ENCODE measurements around the gene AFF1.
"Not testable (repeated sequence)": the region's sequence is repeated elsewhere in the genome, so short reads cannot be mapped to it uniquely, and the experiment has no call there.

AFF1 gene

DNA sequence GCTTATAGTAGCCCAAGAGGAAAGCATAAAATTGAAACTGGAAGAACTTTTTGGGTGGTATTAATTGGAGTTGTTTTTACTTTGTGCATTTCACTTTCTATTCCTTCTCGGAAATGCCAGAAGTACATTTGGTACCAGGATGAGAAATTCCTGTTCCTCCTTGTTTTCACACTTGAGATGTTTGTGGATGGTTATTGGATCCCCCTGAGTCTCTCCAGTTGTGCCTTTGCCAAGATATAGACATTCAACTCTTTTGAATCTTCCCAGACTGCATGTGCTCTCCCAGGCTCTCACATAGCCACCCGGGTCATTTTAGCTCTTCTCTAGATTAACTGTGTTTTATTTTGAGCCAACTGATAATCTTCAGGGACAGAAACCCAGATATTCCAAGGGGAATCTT lies 120.5 kb downstream of the AFF1 start:
- DNase-seq (ENCODE audit: low read depth), result no peak

- DNase-seq (ENCODE audit: low read depth), result no peak
Measured at GRCh38 chr4:87056881-87057280, 122.1 kb downstream of the AFF1 start.

DNA sequence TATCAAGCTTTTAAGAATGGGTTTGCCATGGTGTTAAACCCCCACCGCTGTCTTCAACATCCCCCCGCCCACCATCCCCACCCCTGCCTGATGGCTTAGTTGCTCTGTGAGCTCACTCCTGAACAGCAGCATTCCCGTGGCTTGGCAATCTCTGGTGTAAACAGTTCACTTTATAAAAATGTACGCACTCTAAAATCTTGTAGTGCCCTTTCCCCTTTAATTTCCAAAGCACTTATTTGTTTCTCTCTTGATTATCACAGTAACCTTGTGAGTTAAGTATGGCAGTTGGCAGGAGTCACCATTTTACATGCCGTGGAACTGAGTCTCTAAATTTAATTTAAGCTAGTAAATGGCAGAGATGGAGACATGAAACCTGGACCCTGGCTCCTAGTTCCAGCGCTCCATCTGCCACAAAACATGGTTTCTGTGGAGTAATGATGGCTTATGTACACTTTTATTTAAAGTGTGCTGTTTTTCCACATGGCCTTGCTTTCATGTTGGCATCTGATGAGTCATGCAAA lies 123.1 kb downstream of the AFF1 start:
- no peak for DNase-seq (ENCODE audit: low read depth)

- DNase-seq (ENCODE audit: low read depth), result no peak
Measured at GRCh38 chr4:87058356-87059073, 123.7 kb downstream of the AFF1 start.

DNA sequence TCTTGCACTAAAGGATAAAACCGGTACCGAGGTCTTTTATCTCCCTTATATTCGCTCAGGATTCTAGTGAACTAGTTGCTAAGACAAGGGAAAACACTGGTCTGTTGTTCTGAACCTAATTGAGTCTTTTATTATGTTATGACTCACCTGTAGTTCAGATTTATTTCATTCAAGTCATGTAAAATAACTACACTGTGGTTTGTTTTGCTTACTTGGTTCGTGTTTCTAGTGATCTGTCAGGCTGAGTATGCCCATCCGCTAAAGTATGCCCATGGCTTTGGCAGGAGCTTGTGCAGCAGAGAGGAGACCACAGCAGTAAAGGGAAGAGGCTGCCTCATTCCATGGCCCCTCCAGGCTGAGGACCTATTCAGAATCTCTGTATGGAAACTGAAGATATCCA lies 126.1 kb downstream of the AFF1 start:
- DNase-seq (ENCODE audit: low read depth), result no peak

GRCh38 chr4:87065021-87065420 lies 130.2 kb downstream of the AFF1 start:
- DNase-seq (ENCODE audit: low read depth), result no peak

DNA sequence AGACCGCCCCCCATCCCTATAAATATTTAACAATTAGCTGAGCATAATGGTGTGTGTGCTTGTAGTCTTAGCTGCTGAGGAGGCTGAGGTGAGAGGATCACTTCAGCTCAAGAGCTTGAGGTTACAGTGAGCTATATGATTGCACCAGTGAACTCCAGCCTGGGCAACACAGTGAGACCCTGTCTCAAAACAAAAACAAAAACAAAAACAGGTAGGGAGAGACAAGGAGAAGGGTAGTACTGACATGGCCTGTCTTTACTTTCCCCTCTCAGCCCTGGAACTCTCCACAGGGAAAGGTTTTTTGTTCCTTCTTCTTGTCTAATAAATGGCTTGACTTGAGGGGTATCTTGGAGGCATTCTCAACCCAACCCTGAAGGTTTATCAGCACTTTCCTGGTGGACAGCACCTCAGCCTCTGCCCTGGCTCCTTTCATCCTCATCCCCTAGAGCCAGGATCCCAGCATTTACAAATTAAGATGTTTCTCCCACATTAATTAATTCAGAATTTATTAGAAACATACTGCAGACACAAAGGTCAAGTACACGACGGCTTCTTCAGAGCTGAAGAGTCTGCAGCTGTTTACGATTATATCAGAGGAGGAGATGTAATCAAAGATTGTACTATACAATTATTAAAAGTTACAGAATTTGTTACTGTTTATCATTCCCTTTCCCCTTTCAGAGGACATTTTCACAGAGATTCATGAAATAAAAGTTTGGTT lies 131.8 kb downstream of the AFF1 start:
- DNase-seq (ENCODE audit: low read depth), result no peak

DNA sequence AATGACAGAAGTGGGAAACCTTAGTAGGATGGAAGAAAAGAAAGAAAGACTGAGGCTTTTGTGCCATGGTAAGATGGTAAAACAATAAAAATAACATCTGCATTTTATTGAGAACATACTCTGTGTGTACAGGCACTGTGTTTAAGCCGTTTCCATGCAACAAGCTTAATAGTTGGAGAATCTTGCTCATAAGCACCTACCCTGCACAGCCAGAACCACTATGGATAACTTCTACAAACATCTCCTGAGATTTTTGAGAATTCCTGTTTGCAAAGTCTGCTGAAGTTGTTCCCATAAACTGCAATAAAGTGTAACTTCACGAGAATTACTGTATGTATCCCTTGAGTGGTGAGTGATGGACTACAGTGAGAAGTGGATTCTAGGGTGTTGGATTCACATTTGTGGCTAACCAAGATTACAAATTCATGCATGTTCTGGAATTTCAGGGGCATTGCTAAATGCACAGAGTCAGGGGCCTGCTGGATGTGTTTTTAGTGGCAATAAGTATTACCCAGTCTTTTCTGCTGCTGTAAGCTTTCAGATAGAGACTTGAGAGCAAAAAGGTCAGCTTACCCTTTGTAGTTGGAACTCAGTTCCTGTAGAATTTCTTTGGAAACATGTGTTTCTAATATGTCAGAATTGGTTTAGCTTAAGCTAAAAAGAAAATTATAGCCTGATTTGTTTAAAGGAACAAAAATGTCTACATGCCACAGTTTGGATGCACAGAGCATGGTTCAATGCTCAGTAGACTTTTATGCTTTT lies 132.5 kb downstream of the AFF1 start:
- no peak for DNase-seq (ENCODE audit: low read depth)

DNA sequence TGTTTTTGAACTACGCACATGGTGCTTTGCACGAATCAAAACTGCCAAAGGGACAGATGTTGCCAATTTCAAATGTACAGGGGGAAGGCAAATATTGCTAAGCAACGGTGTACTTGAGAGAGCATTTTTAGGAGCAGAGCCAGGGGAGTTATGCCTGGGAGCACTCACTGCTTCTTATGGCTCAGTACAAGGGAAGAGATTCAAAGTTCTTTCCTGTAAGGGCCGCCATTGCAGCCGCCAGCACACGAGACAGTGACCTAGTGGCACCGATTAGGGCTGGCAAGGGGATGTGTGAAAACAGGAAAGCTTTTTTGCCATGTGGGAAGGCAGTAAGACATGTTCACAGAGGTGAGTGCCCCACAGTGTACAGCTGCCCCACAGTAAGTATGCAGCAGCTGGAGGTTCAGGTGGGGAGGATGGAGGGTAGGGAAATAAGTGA lies 133.8 kb downstream of the AFF1 start:
- no peak for DNase-seq (ENCODE audit: low read depth)

DNA sequence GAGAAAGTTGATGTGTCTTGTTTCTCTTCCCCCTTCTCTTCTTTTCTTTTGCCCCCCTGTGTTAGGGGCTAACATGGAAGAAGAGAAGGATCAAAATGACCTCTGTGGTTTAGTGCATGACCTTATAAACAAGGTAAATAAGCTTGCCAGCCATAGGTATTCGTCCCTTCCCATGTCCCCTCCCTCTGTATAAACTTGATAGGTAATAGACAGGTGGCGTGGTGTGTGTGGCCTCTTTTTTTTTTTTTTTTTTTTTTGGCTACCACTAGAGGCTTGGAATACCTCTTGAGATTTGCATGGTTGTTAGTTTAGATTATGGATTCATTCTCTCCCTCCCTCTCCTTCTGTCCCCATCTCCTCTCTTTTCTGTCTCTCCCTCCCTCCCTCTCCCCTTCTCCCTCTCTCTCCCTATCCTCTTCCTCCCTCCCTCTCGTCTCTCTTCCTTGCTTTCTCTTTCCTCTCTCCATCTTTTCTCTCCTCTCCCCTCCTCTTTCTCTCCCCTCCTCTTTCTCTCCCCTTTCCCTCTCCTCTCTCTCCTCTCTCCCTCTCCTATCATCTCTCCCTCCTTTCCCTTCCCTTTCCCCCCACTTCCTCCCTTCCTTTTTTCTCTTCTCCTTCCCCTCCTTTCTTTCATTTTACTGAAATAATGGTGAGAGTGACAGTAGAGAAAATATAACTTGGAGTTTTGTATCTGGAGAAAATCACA lies 134.4 kb downstream of the AFF1 start:
- no peak for DNase-seq (ENCODE audit: low read depth)

DNA sequence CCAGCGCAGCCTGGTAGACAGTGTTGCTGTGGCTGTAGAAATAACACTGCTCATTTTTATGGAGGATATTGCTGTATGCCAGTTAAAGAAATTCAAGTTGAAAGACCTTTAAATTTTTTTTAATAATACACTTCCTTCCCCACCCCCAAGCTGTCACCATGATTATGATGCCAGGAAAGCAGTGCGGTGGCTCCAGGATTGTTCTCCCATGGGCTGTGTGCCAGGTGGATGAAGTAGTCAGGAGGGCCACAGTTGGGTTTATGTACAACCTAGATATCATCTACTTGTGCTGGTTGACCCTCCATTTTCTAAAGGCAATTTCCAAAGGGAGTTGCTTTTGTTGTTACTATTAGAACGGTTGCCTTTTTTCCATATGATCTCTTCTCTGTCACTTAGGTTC lies 136.6 kb downstream of the AFF1 start:
- no peak for DNase-seq (ENCODE audit: low read depth)

DNA sequence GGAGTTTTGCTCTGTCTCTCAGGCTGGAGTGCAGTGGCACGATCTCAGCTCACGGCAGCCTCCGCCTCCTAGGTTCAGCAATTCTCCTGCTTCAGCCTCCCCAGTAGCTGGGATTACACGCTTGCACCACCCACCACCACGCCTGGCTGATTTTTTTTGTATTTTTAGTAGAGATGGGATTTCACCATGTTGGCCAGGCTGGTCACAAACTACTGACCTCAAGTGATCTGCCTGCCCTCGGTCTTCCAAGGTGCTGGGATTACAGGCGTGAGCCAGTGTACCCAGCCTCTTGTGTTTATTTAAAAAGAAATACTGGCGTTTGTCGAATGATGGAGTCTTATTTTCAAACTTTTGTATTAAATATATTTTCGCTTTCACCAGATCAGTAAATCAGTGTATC lies 137.7 kb downstream of the AFF1 start:
- not testable (repeated sequence) for DNase-seq (ENCODE audit: low read depth)

GRCh38 chr4:87073199-87074120 lies 138.6 kb downstream of the AFF1 start:
- peak; percentile 4 for DNase-seq (ENCODE audit: low read depth)

DNA sequence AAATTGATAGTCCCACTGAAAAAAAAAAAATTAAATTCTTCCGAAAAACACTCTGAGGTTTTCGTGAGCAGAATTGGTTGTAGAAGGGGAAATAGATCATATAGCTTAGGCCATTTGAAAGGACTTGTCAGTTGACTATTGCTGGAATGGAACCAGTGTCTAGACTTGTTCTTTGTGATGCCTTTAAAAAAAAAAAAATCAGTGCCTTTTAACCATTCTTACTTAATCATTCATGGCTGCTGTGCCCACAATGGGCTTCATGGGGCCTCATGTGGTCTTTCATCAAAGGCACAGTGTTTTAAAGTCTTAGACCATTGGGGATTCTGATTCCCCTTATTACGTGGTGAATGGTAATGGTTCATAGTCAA lies 139.3 kb downstream of the AFF1 start:
- DNase-seq (ENCODE audit: low read depth), result no peak

GRCh38 chr4:87075876-87076275 lies 141.1 kb downstream of the AFF1 start:
- DNase-seq (ENCODE audit: low read depth), result no peak

GRCh38 chr4:87076690-87077358 lies 142.0 kb downstream of the AFF1 start:
- DNase-seq (ENCODE audit: low read depth), result no peak

- no peak for DNase-seq (ENCODE audit: low read depth)
Measured at GRCh38 chr4:87077914-87078585, 143.2 kb downstream of the AFF1 start.

- no peak for DNase-seq (ENCODE audit: low read depth)
Measured at GRCh38 chr4:87078987-87079486, 144.2 kb downstream of the AFF1 start.

- no peak for DNase-seq (ENCODE audit: low read depth)
Measured at GRCh38 chr4:87079967-87080366, 145.2 kb downstream of the AFF1 start.

DNA sequence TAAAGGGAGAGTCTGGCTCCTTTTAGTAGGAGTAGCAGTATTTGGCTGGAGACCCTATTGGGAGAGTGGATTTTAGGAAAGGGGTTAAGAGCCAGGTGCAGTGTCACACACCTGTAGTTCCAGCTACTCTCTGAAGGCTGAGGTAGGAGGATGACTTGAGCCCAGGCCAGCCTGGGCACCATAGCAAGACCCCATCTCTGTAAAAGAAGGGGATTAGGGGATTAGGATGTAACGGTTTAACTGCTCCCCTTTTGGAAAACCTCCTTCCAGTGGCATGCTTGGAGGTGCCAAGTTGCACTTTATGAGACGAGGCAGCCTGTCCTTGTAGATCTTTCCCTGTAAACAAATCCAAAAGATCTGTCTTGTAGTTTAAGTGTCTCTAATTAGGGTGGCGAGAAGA lies 145.7 kb downstream of the AFF1 start:
- no peak for DNase-seq (ENCODE audit: low read depth)

All from T follicular helper cell (primary cell).